ENCODE measurements around the gene TAS2R1. TPM values are rescaled to one million over a fixed set of nuclear protein-coding genes. Genes with fewer than 3 reads are reported as not detected.

The TAS2R1 gene
- total RNA-seq, 1 donor, result 0.43 TPM

- no peak for DNase-seq (ENCODE audit: low read depth)
- no peak for TF ChIP-seq CTCF (IDR thresholded peaks at IDR 0.05; ENCODE audit: insufficient read depth, low read depth, low read length)
- no peak overlapping the region for H3K4me3 ChIP-seq (ENCODE audit: low read depth, low read length)
Observed at GRCh38 chr5:9657819-9658218, 27.7 kb upstream of the TAS2R1 start.

GRCh38 chr5:9655641-9656040, 25.5 kb upstream of the TAS2R1 start:
- peak; percentile 32 for DNase-seq (ENCODE audit: low read depth)
- H3K4me3 ChIP-seq (ENCODE audit: low read depth, low read length), result no peak overlapping the region
- no peak for TF ChIP-seq CTCF (IDR thresholded peaks at IDR 0.05; ENCODE audit: insufficient read depth, low read depth, low read length)

GRCh38 chr5:9654886-9655285, 24.7 kb upstream of the TAS2R1 start:
- no peak for TF ChIP-seq CTCF (IDR thresholded peaks at IDR 0.05; ENCODE audit: insufficient read depth, low read depth, low read length)
- no peak overlapping the region for H3K4me3 ChIP-seq (ENCODE audit: low read depth, low read length)
- DNase-seq (ENCODE audit: low read depth), result peak; percentile 91

- peak; percentile 97 for DNase-seq (ENCODE audit: low read depth)
- no peak for TF ChIP-seq CTCF (IDR thresholded peaks at IDR 0.05; ENCODE audit: insufficient read depth, low read depth, low read length)
- no peak overlapping the region for H3K4me3 ChIP-seq (ENCODE audit: low read depth, low read length)
Observed at GRCh38 chr5:9653811-9654210, 23.7 kb upstream of the TAS2R1 start.

- no peak for DNase-seq (ENCODE audit: low read depth)
- H3K4me3 ChIP-seq (ENCODE audit: low read depth, low read length), result no peak overlapping the region
- TF ChIP-seq CTCF (IDR thresholded peaks at IDR 0.05; ENCODE audit: insufficient read depth, low read depth, low read length), result no peak
Observed at GRCh38 chr5:9653061-9653460, 22.9 kb upstream of the TAS2R1 start.

- DNase-seq (ENCODE audit: low read depth), result no peak
Observed at GRCh38 chr5:9652295-9652694, 22.1 kb upstream of the TAS2R1 start.

More at GRCh38 chr5:9652295-9652694, 22.1 kb upstream of the TAS2R1 start:
- H3K4me3 ChIP-seq (ENCODE audit: low read depth, low read length), result no peak overlapping the region
- TF ChIP-seq CTCF (IDR thresholded peaks at IDR 0.05; ENCODE audit: insufficient read depth, low read depth, low read length), result no peak
